GM19397 (cell line): ENCODE data around the gene EGFR.

Experiments
- ATAC-seq: cut with Tn5 transposase; IDR thresholded peaks from one replicate; pipeline ENCODE4 v1.9.1; 2021; ENCODE audit warnings: mild to moderate bottlenecking, moderate library complexity; ENCODE audit not compliant: unreplicated experiment

The EGFR gene

GRCh38 chr7:55120501-55121198, 101.8 kb downstream of the EGFR start:
- no peak for ATAC-seq

- no peak for ATAC-seq
Observed at GRCh38 chr7:55121249-55121648, 102.4 kb downstream of the EGFR start.

DNA sequence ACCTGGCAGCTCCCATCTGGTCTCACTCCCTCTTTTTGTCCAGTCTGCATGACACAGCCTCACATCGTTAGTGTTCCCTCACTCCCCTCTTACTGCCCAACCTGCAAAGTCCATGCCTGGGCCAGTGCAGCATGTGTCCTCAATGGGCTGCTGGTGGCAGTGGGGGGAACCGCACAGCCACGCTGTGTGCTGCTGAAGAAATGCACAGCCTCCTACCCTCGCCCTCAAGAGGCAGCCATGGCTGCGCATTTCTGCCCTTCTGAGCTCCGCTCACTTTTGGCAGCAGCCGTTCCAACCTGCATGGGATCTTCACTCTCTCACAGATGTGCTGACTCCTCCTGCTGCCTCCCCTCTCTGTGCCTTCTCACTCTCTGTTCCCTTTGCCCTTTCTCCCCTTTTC, 103.4 kb downstream of the EGFR start:
- no peak for ATAC-seq

GRCh38 chr7:55124989-55125875, 106.4 kb downstream of the EGFR start:
- ATAC-seq = no peak

DNA sequence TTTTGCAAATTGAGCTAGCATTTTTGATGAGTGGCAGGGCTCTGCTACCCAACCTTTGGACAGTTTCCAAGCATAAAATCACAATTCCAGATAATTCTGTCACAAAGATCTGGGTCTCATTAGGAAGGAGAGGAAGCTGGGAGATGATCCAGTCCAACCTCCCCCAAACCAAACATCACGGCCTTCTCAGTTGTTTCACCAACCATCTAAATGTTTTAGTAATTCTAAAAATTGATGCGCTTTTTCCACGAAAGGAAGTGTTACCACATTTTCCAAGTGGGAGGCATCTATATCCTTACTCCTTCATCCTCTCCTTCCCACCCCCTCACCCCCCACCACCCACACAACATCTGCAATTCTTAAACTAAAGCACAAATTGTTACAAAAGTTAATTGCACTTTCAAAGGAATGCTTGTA, 108.3 kb downstream of the EGFR start:
- ATAC-seq = no peak

DNA sequence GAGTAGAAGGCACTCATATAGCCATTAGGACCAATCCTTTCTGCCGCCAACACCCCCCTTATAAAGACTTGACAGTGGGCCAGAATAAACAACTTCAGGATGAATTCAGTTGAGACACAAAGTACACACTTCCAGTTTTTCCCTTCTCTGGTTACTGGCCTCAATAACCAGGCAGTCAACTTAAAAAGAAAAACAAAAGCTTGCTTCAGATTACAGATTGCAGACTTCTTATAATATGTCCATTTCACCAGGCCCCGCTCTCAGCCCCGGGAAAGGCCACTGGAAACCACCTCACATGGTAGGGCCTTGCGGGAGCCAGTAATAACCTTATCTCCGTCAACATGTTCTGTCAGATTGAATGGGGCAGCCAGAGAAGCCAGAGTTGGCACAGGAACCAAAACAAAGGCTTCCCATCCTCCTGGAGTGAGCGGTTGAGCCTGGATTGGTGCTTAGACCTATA, 108.8 kb downstream of the EGFR start:
- ATAC-seq = no peak

DNA sequence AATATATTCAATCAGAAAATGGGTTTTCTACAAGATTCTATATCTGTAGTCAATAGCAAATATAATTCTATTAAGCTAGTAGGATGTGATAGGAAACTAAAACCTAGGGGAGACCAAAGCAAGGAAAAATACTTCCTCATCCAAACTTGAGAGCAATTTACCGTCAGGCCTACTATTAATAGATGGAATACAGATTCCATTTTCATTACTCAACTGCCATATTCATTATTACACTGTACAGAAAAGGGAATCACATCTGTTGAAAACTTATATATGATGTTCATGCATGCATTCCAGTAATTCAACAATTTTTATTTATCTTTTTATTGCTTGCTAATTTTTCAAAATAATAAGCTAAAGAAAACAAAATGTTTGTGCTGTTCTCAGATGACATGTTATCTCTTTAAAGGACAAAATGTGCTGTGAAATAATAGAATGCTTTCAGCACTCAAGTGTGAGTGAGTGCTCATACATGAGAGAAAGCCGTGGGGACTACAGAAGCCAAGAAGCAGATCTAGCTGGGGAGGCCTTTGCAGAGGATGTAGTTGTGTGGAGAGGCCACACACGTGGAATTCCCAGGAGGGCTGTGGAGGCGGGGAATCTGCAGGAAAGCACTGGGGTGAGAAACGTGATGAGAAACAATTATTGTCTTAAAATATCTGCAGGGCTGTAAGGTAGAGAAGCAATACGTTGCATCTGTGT, 110.0 kb downstream of the EGFR start:
- no peak for ATAC-seq

DNA sequence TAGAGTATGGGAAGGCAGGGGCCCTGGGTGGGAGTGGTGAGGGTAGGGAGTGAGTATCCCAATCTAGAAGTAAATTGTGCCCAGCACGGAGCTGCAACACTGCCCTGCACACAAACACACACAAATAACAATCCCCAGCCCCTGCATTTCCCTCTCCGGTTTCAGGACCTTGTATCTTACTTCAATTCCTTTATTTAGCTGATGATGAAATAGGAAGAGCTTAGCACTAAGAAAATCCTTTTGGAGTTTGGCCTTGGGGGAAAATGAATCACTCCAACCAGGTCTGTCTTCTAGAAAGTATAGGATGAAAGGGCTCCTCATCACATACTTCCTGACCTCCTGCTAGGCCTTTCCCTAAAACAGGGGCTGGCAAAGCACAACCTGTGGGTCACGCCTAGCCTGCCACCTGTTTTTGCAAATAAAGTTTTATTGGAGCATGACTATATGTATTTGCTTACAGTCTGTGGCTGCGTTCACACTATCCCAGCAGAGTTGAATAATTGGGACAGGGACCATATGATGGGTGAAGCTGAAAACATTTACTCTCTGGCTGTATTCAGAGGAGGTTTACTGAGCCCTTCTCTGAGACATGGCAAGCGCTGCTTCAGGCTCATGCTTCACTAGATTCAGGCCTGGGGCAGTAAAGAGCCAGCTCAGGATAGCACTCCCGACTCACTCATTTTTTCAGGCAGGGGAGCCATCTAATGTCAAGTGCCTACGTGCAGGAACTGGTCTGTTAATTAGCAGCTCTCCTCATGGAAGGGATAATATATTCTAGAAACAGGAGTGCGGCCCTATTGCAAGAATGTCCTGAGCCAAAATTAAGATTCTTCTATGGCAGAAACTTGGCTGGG, 111.0 kb downstream of the EGFR start:
- ATAC-seq = no peak

GRCh38 chr7:55130395-55131141, 111.8 kb downstream of the EGFR start:
- ATAC-seq = no peak

- ATAC-seq = no peak
Observed at GRCh38 chr7:55131142-55131929, 112.5 kb downstream of the EGFR start.

- ATAC-seq = no peak
Observed at GRCh38 chr7:55132550-55132889, 113.7 kb downstream of the EGFR start.

DNA sequence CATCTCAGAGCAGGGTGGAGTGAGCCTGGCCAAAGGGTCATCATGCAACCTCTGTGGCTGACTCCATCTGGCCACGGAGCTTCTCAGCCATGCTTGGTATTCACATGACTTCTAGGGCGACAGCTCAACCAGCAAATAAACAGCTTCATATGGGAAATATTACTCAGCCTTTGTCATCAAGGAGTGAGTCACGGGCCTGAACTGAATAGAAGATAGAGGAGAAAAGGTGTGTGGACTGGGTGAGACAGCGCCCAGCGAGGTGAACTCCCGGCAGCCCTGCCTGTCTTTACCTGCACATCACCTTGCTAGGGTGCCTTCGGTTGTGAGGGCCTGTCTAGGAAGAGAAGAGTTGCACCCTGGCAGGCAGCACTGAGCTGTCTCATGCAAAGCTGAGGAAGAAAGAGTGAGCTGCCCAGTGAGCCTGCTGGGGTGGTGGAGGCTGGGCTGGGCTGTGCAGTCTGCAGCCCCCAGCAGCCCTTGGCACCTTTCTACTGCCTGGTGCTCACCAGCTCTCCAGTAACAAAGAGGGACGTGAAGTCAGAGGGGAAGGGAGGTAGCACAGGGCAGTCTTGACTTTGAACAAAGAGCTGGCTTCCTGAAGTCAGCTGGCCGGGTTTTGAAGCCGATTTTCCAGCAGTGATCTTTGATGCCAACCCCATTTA, 114.2 kb downstream of the EGFR start:
- ATAC-seq = no peak

DNA sequence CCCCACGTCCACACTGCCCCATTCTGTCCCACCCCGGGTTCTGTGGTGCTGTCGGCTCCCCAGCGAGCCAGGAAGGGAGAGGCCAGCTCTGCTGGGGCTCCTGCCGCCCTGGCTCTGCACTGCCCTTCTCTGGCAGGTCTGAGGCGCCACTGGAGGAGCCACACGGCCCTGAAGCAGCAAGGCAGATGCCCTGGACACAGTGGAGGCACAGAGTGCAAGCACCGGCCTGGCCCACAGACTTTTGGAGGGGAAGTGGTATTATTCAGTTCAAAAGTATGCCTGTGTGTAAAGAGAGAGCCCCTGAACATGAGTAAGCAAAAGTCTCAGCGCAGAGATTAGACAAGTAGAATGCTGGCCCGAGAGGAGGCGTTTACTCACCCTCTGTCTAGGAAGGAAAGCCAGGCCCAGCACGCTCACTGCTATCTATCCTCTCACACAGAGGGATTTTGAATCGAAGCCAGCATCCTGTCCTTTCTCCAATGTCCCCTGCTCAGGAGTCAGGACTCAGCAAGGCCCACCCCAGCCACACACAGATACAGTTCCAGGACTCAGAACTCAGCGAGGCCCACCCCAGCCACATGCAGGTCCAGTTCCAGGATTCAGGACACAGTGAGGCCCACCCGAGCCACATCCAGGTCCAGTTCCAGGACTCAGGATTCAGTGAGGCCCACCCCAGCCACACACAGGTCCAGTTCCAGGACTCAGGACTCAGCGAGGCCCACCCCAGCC, 115.0 kb downstream of the EGFR start:
- no peak for ATAC-seq

DNA sequence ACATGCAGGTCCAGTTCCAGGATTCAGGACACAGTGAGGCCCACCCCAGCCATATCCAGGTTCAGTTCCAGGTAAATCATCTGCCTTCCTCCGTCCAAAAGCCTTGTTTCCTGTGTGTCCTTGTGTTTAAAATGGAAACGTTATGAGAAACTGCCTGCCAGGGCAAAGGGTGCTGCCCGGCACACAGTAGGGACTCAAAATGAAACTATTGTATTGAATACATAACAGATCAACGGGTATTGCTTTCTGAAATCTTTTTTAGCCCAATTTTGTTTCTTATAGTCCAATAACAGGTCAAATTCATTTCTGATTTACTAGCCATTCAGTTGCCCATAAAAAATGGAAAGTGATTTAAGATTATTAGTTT, 115.5 kb downstream of the EGFR start:
- no peak for ATAC-seq

- no peak for ATAC-seq
Observed at GRCh38 chr7:55134786-55135185, 116.0 kb downstream of the EGFR start.

DNA sequence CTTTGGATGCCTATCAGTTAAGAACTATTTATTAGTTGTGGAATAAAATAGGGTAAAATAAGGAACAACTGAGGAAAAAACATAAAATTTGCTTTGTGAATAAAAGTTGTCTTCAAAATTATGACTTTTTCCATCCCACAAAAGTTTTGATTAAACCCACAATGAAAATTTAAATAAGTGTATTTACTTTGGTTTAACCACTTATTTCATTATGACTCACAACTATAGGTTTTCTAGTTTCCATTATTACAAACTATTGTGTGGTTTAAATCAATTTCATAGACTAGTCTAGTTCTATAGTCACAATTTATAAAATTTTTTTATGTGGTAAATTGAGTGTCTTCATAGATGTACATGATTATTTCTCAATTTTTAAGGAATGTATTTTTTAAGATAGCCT, 116.6 kb downstream of the EGFR start:
- ATAC-seq = no peak

DNA sequence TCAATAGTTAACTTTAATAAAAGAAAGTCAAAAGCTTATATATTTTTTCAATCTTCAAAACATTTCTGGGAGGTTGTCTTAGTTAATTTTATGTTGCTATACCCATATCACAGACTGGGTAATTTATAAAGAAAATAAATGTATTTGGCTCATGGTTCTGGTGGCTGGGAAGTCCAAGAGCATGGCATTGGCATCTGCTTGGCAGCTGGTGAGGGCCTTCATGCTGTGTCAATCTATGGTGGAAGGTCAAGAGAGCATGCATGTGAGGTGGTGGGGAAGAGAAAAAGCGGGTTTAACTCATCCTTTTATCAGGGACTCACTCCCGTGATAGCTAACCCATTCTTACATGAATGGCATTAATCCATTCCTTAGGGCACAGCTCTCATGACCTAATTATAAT, 119.8 kb downstream of the EGFR start:
- no peak for ATAC-seq
